Embryonic facial prominence (tissue), 1 donor: ENCODE data around the gene ADAMTSL2.

Experiments used
- DNase-seq: peaks from one replicate; pipeline ENCODE4 v3.0.0-alpha.2; 2016; ENCODE audit errors: extremely low spot score

ADAMTSL2 gene

GRCh38 chr9:133533857-133534256 is 647 bp upstream of the ADAMTSL2 start:
- DNase-seq: no peak

GRCh38 chr9:133535306-133535877 is 888 bp downstream of the ADAMTSL2 start:
- no peak for DNase-seq

DNA sequence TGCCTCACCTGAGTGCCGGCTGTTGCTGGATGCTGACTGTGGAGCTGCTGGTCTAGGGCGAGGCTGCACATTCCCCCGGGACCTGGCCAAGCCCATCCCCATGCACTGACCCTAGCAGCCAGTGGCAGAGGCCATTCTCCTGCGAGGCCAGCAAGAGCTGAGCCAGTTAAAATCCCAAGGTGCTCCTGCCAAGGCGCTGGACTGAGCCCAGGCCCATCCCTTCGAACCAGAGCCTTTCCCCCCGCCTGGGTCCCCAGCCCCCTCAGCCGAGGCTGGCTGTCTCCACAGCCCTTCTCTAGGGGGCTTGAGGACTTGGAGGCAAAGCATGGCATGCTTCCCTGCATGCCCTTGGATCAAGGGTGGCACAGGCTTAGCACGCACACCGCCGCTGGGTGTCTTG is 1.6 kb downstream of the ADAMTSL2 start:
- DNase-seq: no peak

GRCh38 chr9:133536536-133536935 is 2.0 kb downstream of the ADAMTSL2 start:
- no peak for DNase-seq

DNA sequence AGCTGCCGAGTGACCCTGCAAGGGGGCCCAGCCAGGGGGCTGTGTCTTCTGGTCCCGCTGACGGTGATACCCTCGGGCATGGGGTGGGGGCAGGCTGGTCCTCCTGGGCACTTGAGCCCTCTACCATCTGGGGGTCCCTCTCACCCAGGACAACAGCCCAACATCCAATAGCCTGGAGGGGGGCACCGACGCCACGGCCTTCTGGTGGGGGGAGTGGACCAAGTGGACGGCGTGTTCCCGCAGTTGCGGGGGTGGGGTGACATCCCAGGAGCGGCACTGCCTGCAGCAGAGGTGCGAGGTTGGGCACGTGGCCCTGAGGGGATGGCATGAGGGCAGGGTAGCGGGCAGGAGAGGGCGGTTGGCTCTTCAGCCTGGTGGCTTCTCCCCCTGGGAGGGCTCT is 2.8 kb downstream of the ADAMTSL2 start:
- DNase-seq: no peak

DNA sequence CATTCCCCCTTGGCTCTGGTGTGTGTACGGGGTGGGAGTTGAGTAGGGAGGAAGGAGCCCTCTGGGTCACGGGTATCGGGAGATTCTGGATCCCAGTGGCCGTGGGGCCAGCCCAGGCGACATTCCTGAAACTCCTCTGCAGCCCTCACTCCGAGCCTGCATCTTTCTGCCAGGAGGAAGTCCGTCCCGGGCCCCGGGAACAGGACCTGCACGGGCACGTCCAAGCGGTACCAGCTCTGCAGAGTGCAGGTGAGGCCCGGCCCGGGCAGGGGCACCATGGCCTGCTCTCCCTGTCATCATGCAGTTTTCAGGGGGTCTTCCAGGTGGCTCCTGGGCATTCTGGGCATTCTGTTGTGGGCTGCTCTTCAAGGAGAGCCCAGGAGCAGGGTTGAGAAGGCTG is 3.7 kb downstream of the ADAMTSL2 start:
- DNase-seq: no peak

DNA sequence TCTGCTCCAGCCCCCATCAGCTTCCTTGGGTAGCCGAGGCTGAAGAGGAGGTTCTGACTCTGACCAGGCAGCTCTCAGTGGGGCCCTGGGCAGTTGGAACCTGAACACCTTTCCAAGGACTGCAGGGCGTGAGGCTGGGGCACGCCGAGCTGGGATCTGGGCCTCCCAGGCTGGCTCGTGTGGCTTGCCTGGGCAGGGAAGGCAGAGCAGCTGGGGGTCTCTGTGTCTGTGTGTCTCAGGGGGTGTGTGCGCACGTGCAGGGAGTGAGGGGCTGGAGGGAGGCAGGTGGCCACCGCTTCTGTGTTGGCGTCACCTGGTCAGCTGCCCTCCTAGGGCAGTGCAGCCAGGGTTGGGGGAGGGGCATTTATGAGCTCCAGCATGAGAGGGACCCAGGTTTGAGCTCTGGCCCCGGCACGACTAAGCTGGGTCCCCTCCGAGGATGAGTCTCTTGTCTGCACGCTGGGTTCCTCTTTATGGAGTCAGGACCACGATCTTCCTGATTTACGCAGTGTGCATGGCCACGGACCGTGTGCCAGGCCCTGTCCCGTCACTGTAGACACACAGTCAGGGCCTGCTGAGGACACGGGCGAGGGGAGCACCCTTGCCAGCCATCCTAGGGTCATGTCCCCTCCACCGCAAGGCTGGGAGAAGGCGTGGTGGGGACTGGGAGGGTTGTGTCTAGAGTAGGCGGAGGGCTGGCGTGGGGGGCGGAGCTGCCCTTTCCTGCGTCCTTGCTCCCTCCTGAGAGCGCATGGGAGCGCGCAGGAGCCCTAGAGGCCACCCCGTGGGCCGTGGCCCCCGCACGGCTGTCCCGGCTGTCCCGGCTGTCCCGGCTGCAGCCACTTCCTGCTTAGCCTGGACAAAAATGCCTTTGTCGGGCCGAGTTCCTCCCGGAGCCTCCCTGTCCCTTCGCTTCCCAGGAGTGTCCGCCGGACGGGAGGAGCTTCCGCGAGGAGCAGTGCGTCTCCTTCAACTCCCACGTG is 4.6 kb downstream of the ADAMTSL2 start:
- no peak for DNase-seq

DNA sequence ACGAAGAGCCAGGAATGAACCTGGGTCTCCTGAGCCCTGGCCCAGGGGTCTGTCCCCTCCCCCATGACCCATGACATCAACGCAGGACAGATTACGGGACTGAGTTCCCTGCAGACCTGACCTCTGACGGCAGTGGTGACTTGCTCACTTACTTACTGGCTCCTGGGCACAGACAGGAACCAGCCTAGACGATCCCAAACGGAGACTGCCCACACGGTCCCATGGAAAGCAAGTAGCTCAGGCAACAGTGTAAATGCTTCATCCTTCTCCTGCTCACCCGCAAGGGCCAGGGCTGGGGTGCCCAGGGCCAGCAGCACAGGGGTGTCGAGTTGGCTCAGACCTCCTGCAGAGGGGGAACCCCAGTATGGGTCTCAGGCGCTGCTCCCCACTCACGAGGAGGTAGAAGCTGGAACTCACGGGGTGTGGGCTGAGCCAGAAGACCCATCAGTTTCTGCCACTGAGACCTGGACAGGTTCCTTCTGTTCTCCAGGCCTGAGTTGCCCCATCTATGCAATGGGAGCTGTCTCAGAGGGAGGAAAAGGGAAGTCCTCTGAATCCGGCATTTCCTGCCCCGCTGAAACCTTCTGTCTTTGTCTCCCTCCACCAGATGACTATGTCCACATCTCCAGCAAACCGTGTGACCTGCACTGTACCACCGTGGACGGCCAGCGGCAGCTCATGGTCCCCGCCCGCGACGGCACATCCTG is 5.6 kb downstream of the ADAMTSL2 start:
- no peak for DNase-seq

GRCh38 chr9:133540698-133541025 is 6.2 kb downstream of the ADAMTSL2 start:
- DNase-seq: no peak

- DNase-seq: no peak
These were observed 7.5 kb downstream of the ADAMTSL2 start for GRCh38 chr9:133542002-133542401.

- no peak for DNase-seq
These were observed 9.4 kb downstream of the ADAMTSL2 start for GRCh38 chr9:133543772-133544467.

GRCh38 chr9:133545494-133546286 is 11.2 kb downstream of the ADAMTSL2 start:
- DNase-seq: no peak

DNA sequence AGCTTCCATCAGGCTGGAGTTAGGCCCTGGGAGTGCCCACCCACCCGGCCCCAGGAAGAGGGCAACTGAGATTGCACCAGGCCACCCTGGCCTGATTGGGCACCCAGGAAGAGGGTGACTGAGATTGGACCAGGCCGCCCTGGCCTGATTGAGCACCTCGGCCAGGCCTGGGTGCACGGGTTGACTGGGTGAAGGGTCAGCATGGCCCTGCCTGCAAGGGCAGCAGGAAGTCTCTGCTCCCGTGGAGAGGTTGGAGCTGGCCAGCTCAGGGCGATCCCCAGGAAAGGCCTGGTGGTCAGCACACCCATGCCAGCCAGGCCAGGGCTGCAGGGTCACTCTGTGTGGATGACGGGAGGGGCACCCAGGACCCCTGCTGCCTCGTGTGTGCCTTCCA is 11.8 kb downstream of the ADAMTSL2 start:
- no peak for DNase-seq

DNA sequence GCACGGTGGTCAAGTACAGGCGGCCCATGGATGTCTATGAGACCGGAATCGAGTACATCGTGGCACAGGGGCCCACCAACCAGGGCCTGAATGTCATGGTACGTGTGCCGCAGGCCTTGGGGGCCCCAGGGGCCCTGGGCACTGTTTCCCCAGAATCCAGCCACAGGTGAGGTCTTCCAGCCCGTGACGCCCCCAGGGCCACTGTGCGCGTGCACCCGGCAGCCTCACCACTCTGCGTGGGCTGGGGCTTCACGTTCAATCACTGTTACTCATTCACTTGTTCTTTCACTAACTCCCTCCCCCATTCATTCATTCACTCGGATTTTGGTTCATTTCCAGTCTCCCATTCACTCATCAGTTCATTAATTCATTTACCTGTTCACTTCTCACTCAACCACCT is 12.6 kb downstream of the ADAMTSL2 start:
- DNase-seq: no peak

- DNase-seq: no peak
These were observed 16.9 kb downstream of the ADAMTSL2 start for GRCh38 chr9:133551446-133551845.

GRCh38 chr9:133552236-133552635 is 17.7 kb downstream of the ADAMTSL2 start:
- no peak for DNase-seq

DNA sequence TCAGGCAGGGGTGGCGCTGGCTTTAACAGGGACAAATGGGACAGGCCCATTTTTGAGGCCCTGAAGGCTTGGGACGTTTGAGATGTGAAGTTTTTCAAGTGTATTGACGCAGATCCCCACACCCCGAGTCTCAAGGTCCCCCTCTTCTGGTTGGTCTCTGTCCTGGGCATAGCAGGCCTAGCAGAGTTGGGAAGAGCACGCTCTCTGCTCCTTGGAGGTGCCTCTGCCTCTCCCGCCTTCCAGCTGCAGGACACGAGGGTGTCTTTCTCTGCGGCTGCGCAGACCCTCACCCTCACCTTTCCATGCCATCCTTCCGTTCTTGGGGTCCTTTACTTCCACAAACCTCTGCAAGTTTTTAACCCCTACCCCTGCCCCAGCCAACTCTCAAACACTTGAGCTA is 18.6 kb downstream of the ADAMTSL2 start:
- no peak for DNase-seq

DNA sequence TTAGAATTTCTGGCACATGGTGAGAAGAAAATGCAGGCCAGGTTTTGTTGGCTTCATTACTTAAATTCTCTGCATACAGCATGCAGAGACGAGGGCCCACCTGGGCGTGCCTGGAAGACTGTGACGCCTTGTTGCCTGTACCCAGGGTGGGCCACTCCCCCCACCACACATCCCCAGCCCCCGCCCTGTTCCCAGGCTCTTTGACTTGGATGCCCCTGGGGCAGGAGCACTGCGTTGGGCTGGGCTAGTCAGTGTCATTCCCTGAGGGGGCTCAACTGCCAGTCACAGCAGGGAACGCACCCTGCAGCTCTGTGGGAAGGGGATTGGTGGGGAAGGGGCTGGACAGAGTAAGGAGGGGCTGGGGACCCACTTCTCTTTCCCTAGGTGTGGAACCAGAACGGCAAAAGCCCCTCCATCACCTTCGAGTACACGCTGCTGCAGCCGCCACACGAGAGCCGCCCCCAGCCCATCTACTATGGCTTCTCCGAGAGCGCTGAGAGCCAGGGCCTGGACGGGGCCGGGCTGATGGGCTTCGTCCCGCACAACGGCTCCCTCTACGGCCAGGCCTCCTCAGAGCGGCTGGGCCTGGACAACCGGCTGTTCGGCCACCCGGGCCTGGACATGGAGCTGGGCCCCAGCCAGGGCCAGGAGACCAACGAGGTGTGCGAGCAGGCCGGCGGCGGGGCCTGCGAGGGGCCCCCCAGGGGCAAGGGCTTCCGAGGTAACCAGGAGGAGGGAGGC is 19.6 kb downstream of the ADAMTSL2 start:
- DNase-seq: no peak

DNA sequence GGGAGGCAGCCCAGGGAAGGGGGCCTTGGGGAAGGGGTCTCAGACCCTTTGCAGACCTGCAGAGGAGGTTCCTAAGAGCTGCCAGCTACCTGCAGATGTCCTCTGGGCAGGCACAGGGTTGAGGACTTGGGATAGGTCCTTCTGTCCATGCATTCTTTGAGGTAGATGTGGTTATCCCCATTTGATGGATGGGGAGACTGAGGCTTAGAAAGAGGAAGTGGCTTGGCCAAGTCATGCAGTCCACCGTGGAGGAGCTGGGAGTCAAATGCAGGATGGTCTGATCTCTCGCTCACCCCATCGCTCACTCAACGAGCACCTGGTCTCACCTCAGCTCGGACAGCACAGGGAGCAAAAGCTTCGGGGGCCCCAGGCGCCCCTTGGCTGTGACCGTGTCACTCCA is 20.2 kb downstream of the ADAMTSL2 start:
- no peak for DNase-seq

DNA sequence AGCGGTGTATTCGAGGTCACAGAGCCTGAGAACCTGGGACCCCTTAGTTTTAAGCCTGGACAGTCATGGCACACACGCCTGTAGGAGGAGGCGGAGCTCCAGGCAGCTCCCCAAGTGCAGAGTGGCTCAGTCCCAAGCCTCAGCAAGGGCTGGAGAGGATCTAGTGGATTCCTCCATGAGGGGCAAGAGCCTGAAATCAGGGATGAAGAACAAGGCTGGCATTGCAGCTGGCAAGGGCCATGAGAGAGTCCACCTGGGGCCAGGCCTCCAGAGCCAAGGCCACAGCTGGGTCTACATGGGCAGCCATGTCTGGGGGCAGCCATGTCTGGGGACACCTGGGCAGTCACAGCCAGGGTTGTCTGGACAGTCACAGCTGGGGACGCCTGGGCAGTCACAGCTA is 21.9 kb downstream of the ADAMTSL2 start:
- DNase-seq: no peak

DNA sequence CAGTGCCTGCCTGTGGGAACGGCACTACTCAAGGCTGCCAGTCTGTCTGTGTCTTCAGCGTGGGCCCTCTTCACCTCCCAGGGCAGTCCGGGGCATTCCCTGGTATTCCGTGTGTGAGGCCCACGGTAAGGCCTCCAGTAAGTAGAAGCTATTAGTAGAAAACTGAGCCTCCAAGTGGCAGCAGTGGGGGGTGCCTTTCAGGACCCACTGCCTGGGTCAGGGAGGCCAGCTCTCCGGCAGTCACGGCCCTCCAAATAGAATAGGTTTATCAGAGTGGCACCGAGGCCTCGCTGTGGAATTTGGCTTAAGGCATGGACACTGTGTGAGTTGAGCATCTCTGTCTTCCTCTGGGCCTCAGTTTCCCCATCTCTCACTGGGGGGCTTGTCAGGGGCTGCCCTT is 23.1 kb downstream of the ADAMTSL2 start:
- DNase-seq: no peak
